HG03575 (cell line): ENCODE results near the gene ERBB4.
"Not testable (repeated sequence)": the region's sequence is repeated elsewhere in the genome, so short reads cannot be mapped to it uniquely, and the experiment has no call there.

Experiments used
- ATAC-seq: cut with Tn5 transposase; IDR thresholded peaks from one replicate; pipeline ENCODE4 v1.9.1; 2021; ENCODE audit not compliant: unreplicated experiment, insufficient number of reproducible peaks, low FRiP score; ENCODE audit errors: extremely low read depth

ERBB4 gene

DNA sequence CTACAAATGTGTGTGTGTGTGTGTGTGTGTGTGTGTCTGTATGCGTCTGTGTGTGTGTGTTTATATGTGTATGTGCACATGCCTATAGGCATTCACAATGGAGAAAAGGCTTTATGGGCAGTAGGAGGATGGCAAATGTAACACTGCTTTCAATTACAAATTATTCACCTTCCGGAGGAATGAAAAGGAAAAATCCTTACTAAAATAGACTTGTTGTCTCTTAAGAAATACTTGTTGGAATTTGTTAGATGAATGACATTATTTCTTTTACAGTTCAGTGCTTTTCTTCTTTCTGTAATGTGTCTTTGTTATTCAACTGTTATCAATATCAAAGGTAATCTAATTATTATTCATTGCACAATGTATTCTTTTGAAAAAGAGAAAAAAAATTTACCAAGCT is 874.3 kb downstream of the ERBB4 start:
- no peak for ATAC-seq

DNA sequence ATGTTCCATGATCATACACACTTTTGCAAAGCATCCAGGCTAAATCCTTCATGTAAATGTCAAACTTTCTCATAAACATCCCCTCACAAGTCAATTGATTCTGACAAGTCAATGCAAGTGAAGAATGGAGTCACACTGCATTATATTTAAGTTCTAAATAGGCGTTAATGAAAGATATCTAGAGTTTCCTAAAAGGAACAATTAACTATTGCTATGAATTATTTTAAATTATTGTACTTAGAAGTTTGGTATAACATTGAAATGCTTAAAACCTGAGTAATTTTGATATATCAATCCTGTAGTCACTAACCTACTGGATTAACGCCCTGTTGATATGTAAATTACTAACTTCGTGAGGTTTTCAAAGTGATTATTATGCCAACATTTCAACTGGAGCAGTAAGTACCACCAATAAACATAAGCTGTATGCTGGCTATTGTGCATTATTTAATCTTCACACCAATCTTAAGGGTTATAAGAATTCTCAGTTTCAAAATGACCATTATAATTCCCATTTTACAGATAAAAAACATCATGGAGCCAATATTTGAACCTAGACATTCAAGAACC is 884.3 kb downstream of the ERBB4 start:
- ATAC-seq: no peak

DNA sequence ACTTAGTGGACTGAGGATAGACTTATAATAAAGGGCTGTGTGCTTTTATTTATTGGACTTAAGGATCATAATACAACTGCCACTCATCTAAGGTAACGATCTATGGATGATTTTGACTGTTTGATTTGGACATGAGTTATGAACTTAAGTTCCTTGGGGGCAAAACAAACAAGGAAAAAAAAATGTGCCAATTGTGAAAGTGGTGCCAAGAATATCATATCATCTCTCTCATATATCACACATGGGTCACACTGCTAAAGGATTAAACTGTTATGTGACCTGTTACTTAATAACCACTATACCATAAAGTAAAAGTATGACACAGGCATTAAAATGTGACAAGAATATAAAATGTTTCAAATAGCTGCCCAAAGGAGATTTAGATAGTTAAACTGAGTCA is 886.3 kb downstream of the ERBB4 start:
- ATAC-seq: no peak

DNA sequence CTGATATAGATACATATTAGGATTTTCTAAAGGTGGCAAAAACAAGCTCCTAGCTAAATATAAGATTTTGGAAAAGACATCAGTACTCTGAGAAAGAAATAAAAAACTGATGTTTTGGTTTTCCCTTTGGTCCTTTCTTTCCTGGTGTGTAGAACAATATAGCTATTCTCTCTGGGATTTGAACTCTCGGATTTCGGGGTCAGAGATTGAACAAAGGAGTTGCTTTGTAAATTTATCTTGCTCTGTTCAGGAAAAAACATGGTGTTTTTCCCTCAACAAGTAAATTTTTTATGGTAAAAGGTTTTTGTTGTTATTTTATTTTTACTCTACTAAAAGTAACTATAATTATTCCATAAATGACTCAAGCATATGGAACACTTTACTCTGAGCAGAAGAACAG is 889.3 kb downstream of the ERBB4 start:
- ATAC-seq: no peak

DNA sequence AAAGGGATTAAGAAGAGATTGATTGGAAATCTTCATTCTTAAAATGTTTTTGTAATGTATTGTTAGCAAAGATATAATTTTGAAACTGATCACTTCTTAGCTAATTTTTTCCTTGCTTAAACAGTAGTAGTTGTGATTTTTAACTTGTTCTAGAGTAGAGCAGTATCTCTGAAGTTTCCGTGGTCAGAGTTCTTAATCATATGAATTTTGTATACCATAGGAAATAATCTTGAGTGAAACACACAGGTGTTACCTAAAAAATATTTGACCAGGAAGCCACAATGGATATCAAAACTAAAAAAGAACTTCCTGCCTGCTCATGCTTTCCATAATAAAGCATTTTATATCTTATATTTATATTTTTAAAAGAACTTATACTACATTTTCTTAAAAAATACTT is 907.1 kb downstream of the ERBB4 start:
- no peak for ATAC-seq

DNA sequence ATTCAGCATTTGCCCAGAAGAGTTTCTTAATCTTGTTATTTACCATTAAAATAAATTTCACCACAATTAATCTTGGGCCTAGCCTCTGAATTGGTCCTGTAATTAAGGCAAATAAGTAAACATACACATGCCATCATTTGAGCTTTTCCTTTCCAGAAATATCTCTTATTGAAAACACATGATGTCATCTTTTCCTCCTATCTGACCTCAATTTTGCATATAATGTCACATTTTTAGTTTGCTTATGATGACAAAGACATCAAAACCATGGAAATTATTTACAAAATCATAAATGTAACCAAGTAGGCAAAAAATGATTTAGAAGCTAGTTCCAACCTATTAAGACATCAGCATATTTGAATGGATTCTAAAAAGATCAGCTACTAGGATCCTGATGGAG is 915.5 kb downstream of the ERBB4 start:
- no peak for ATAC-seq

DNA sequence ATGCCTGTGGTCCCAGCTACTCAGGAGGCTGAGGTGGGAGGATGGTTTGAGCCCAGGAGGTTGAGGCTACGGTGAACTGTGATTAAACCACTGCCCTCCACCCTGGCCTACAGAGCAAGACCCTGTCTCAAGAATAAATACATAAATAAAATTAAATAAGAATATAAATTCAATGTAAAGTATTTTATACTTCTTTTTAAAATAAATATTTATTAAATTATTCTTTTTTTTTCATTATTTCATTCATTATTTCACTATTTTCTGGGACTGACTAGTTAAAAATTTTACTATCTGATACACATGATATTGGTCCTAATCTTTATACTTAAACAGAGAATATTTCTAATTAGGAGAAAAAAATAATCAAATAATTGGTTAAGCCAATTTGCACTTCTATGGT is 917.6 kb downstream of the ERBB4 start:
- no peak for ATAC-seq

DNA sequence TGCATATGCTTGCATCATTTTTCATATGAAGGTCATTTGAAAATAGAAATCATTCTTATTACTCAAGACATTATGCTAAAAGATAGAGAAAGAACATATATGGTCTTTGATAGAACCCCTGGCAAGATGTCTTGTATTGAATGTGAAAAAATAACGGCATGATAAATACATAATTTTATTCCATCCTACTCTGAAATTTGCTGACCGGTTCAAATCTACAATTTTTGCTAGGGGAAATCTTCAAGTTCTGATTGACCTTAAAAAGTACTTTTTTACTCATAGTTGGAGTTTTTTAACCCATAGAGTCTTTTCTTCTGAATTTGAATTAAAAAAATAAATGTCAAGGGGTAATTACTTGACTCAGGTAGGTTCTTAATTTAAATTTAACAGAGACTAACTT is 920.8 kb downstream of the ERBB4 start:
- ATAC-seq: no peak

DNA sequence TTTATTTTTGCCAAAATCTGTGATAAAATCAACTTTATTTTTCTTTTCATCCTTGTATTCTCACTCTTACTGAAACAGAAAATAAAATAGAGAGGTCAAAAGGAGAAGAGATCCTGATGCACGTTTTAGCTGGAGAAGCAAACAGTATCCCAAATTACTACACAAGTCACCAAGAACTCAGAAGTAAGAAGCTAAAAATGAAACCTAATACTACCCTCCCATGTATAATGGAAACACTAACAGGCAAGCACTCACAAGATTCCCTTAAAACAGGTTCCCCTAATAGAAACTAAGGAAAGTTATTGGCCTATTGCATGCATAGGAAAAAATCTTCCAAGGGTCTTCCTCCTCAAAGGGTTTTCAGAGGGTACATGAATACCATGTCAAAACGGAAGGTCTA is 927.0 kb downstream of the ERBB4 start:
- no peak for ATAC-seq

DNA sequence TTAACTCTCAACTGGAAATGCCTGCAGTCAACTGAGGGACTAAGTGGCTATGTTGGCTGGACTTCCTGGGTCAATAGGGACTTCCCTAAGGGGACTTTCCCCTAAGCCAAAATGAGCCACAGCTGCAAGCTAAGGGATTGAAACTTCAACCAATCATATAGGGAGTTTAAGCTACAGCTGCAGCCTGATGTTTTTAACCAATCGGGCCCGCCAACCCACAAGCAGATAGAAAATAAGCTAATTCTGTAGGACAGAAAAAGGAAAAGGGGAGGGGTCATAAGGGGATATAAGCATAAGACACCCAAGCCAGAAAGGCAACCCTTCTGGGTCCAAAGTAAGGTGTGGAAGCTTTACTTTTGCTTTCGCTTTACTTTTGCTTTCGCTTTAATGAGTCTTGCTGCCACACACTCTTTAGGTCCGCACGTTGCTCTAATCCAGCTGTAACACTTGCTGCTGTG is 927.5 kb downstream of the ERBB4 start:
- ATAC-seq: no peak

DNA sequence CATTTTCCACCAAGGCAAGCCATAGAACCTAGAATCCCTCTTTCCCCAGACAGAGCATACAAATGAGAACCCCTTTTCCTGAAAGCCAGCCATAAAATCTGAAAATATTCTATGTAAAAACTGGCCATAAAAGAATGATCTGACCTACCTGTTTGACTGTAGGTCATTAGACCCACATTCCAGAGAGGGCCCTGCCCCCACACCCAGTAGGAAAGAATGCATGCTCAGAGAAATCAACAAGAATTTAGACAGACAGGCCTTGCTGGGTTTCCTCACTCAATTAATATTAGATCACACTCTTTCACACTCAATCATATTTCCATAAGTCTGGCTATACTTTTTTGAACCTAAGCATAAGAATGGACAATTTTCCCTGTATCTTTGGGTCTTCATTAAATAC is 929.5 kb downstream of the ERBB4 start:
- no peak for ATAC-seq

DNA sequence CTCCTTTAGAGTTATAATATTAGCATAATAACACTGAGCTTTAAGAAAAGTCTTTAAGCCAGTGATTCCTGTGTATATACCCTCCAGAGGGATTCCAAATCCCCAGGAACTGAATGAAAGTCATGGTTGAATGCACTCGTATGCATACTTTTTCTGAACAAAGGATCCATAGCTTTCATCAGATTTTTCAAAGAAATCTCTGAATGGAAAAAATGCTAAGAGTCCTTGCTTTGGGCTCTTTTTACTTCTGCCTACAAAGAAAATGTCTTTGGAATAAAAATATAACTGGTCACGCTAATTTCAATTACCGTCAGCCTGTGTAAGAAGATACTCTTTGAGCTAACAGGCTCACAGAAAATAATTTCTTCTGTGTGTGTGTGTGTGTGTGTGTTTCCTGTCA is 939.5 kb downstream of the ERBB4 start:
- no peak for ATAC-seq

DNA sequence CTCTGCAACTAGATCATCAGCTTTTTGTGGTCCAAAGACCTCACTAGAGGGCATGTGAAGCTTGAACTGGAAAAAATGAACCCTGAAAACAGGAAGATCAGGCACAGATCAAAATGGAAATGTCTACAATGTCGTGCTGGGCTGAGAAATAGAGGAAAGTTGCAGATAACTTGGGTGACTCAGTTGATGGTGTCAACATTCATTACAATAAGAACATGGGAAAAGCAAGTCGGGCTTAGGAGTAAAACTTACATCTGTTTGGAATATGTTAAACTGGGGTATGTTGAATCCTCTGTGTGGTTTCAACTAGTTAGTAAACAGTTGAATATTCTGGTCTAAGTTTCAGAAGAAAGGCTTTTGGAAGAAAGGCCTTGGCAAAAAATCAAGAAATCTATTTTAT is 940.4 kb downstream of the ERBB4 start:
- no peak for ATAC-seq

DNA sequence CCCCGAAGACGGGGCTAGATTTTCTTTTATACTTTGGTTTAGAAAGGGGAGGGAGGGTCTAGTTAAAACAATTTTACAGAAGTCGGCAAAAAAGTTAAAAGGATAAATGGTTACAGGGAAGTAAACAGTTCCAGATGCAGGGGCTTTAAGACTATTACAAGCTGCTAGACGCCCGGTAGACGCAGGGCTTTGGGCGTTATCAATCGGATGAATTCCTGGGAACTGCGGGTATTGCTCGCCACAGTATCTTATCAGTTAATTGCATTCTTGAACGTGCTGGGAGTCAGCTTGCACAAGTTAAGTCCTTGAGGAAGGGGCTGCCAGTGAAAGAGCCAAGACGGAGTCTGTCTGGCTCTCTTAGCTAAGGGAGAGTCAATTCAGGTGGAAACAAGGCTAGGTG is 946.6 kb downstream of the ERBB4 start:
- ATAC-seq: not testable (repeated sequence)

DNA sequence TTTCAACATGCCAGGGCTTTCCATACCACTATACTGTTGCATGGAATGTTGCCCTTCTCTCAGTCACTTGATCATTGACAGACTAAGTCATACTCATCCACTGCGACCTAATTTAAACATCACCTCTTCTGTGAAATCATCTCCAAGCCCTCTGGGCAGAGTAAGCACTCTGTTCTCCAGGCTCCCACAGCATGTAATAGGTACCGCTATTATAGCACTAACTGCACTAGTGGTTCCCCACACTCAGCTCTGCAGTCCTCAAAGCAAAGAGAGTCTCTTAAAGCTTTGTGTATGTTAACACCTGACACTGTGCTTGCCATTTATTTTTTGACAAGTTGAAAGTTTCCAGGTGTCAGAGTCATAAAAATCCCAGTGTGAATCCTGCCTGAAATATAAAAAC is 947.2 kb downstream of the ERBB4 start:
- ATAC-seq: no peak

DNA sequence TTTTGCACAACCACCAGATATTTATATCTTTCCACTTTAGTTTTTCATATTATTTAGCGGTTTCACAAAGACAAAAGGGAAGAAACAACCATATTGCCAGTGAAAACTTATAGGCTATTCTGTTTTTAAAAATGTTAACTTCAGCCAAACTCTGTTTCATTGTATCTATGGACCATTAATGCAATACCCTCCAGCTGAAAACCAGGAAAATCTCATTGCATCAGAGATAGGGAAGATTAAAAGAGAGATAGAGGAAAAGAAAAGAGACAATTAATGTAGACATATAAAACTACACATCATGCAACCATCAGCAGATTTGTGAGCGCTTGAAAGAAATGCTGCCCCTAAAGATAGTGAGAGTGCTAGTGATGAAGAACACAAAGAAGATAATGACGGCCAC is 970.2 kb downstream of the ERBB4 start:
- no peak for ATAC-seq

DNA sequence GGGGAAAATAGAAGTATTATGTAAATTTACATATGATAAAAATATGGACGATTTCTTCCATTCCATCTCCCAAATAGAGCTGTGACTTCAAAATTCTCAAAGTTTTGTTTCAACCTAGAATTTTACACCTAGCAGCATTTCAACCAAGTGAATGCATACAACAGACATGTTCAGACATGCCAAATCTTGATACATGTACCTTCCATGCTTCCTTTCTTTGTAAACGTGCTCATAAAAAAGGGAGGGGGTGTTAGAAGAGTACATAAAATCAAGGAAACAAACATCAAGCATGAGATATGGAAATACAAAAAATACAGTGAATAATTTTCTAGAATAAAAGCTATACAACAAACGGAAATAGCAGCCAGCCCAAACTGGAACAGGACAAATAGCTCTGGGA is 974.2 kb downstream of the ERBB4 start:
- no peak for ATAC-seq

DNA sequence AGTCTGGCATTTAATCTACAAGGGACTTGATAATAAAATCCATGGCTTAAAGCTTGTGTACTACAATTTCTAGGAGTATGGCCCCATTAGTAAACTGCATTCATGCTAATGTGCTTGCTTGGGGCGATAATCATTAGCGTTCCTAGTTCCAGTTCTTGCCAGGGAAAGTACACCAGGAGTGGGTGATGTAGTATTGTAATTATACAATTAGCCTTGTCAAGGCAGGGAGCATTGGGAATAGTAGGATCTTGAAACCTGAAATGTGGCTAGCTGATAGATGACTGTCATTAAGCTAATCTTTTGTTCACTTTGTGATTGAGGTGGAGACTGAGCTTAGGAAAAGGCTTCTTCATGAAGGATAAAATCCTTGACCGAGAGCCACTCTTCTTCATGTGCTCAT is 993.0 kb downstream of the ERBB4 start:
- no peak for ATAC-seq

DNA sequence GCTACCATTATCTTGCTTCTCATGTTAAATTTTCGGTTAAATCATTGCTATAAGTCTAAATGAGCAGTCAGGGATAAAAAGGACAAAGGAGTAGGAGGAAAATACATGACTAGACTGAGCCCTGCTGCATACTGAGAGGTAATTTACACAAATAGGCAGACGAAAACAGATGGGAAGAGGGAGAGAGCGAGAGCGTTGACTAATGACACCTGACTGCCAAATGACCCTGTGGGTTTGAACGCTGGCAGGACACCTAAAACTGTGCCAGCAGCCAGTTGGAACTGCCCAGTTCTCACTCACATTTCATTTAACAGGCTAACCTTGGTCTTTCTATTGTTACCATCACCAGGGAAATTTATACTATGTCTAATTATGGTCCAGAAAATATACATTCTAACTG is 1004.0 kb downstream of the ERBB4 start:
- ATAC-seq: no peak

DNA sequence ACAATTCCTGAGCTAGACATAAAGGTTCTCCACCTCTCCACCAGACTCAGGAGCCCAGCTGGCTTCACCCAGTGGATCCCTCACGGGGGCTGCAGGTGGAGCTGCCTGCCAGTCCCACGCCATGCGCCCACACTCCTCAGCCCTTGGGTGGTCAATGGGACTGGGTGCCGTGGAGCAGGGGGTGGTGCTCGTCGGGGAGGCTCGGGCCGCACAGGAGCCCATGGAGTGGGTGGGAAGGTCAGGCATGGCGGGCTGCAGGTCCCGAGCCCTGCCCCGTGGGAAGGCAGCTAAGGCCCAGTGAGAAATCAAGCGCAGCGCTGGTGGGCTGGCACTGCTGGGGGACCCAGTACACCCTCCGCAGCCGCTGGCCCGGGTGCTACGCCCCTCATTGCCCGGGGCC is 1014.4 kb downstream of the ERBB4 start:
- not testable (repeated sequence) for ATAC-seq

DNA sequence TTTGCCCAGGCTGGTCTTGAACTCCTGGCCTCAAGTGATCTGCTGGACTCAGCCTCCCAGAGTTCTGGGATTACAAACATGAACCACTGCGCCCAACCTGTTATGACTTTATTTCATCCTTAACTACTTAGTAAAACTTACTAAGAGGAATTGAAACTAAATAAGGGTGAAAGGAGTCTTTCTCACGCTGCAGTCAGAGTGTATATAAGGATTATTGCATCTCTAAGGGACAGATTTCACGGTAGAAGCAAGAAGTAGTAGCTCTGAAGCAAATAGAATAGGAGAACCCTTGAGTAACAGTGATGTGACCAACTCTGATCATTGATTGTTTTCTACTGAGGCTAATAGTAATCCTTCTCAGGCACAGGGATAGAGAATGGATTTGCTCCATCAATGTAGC is 1022.1 kb downstream of the ERBB4 start:
- no peak for ATAC-seq

DNA sequence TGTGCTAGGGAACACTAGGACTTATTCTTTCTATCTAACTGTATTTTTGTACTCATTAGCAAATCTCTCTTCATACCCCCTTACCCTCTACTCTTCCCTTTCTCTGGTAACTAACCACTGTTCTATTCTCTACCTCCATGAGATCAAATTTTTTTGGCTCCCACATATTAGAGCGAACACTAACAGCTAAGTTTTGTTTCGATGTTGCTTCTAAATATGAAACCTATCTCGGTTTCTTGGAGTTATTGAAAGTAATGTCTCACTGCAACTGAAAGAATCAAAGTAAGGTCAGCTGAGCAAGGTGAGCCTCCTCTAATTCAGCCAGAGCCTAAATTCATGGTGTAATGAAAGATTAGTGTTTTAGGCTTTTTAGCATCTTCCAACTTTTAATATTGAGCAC is 1024.6 kb downstream of the ERBB4 start:
- no peak for ATAC-seq
